Measurements from ENCODE around the gene TMEM167A. TPM values are rescaled to one million over a fixed set of nuclear protein-coding genes. Genes with fewer than 3 reads are reported as not detected.

The TMEM167A gene
- total and polyA plus RNA-seq, 8 donors = 75.3 to 127 (median 83.4) TPM

DNA sequence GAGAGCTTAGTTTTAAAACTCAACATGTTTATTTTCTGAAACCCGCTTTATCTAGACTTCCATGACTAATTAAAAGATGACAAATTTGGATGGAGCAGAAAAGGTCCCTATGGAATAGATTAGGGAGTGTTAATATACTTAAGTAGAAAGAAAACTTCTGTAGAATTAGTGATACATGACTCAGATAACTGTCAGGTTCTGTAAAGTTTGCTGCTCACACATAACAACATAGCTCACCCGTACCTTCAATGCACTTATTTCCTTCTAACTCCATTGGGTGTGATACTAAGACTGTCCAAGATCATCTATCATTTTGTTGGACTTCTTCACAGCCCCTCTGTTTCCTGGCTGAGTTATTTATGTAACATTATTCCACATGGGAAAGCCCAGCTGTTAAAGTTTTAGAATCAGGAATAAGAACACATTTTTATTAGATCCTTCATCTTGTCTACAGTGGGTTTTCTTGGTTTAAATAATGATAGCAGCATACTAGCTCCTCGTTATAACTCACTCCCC, 27.8 kb downstream of the TMEM167A start:
- H3K27me3 ChIP-seq = no peaks in the 10 kb centered on the region
- no peaks in the 10 kb centered on the region for H3K9me3 ChIP-seq
- H3K36me3 ChIP-seq = peaks cover 0 to 31% of the 10 kb centered on the region in 2 donors
- TF ChIP-seq, protein P1, sequence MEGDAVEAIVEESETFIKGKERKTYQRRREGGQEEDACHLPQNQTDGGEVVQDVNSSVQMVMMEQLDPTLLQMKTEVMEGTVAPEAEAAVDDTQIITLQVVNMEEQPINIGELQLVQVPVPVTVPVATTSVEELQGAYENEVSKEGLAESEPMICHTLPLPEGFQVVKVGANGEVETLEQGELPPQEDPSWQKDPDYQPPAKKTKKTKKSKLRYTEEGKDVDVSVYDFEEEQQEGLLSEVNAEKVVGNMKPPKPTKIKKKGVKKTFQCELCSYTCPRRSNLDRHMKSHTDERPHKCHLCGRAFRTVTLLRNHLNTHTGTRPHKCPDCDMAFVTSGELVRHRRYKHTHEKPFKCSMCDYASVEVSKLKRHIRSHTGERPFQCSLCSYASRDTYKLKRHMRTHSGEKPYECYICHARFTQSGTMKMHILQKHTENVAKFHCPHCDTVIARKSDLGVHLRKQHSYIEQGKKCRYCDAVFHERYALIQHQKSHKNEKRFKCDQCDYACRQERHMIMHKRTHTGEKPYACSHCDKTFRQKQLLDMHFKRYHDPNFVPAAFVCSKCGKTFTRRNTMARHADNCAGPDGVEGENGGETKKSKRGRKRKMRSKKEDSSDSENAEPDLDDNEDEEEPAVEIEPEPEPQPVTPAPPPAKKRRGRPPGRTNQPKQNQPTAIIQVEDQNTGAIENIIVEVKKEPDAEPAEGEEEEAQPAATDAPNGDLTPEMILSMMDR (IDR thresholded peaks at IDR 0.05) = no peak
- H3K27ac ChIP-seq = no peak overlapping the region
- ATAC-seq (no peak), DNase-seq (no peak)
- H3K4me1 ChIP-seq = no peaks in the 10 kb centered on the region
- intact Hi-C loops (cut with DNase I) = no loop called here
- H3K4me3 ChIP-seq = no peak overlapping the region

DNA sequence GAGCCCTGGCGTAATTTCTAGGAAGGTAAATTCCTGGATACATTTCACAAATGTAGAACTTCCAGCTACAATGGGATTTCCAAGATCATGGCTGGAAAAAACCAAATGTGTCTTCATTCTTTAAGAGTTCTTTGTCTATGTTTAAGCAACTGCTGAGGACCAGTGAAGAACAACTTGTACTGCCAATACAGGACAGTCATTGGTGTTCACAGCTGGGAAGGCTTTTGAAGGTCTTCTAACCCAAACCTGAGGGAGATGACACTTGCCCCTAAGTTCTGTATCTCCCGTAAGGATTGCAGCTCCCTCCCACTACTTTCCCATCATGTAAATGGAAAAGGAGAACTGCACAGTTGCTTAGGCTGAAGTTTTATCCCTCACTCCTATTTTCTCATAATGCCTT, 28.4 kb downstream of the TMEM167A start:
- H3K27me3 ChIP-seq = no peaks in the 10 kb centered on the region
- H3K4me1 ChIP-seq = no peaks in the 10 kb centered on the region
- no peak overlapping the region for H3K27ac ChIP-seq
- no peak for DNase-seq
- H3K4me3 ChIP-seq = no peak overlapping the region
- TF ChIP-seq, protein P1 (IDR thresholded peaks at IDR 0.05) = no peak
- peaks cover 0 to 31% of the 10 kb centered on the region in 2 donors for H3K36me3 ChIP-seq
- no peak for ATAC-seq
- intact Hi-C loops (cut with DNase I) = no loop called here
- H3K9me3 ChIP-seq = no peaks in the 10 kb centered on the region

DNA sequence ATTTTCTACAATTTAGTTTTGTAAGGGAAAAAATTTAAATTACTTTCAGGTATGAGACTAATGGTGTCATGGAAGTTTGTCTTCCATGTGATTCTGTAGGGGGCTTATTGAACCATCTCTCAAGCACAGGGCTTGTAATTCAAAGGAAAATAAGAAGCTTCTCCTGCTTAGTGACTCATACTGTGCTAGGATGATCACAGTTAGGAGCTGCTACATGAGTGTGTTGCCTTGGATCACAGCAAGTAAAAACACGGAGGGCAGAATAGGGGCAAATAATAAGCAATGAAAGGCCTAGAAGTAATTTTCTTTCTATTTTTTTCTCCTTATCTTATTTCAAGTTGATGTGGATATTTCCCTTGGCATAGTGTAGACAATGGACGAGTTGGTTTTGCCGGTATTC, 28.9 kb downstream of the TMEM167A start:
- Histone ChIP-seq H3K9me3 (no peaks in the 10 kb centered on the region), H3K4me1 (no peaks in the 10 kb centered on the region), H3K4me3 (no peak overlapping the region), H3K36me3 (peaks cover 0 to 29% of the 10 kb centered on the region in 2 donors), H3K27me3 (no peaks in the 10 kb centered on the region), H3K27ac (no peak overlapping the region)
- ATAC-seq = no peak
- intact Hi-C loops (cut with DNase I) = no loop called here
- TF ChIP-seq, protein P1 (IDR thresholded peaks at IDR 0.05) = no peak
- no peak for DNase-seq

DNA sequence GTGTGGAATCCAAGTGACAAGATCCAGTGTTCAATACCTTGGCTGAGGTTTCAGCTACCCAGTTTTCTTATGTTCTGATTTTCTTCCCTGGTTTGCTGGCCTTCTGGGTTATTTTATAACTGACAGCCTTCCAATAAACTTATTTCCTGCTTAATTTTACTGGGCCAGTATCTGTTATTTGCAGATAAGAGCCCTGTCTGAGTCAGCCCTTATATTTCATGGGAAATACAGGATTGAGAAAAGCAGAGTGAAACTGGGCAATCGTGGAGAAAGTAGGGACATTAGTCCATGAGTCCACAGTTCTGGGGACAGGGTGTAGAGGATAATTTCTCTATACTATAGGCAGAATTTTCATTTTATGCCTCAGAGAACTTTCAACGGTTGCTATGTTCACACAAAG, 32.3 kb downstream of the TMEM167A start:
- H3K4me1 ChIP-seq = no peaks in the 10 kb centered on the region
- H3K9me3 ChIP-seq = no peaks in the 10 kb centered on the region
- no peaks in the 10 kb centered on the region for H3K27me3 ChIP-seq
- intact Hi-C loops (cut with DNase I) = no loop called here
- H3K36me3 ChIP-seq = peaks cover 0 to 2% of the 10 kb centered on the region in 2 donors
- H3K27ac ChIP-seq = no peak overlapping the region
- ATAC-seq = no peak
- H3K4me3 ChIP-seq = no peak overlapping the region
- no peak for DNase-seq
- TF ChIP-seq, protein P1 (IDR thresholded peaks at IDR 0.05) = no peak

DNA sequence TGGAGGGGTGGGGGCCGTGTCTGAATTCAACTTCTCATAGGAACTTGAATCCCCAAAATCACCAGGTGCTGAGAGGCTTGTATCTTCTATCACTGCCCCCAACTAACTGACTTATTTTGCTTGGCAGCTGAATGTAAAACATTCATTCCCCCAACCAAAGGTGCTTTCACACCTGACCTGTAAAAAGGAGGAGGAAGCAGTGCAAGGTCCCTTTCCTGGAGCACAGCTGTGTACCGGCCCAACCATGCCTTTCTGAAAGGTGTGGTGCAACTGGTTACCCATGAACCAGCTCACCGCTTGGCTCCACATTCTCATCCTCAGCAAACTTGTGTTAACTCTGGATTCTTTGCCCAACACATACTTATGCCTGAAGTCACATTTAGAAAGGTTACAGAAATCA, 34.7 kb downstream of the TMEM167A start:
- intact Hi-C loops (cut with DNase I) = no loop called here
- Histone ChIP-seq H3K4me3 (no peak overlapping the region), H3K36me3 (no peaks in the 10 kb centered on the region), H3K9me3 (no peaks in the 10 kb centered on the region), H3K27me3 (no peaks in the 10 kb centered on the region), H3K27ac (no peak overlapping the region), H3K4me1 (no peaks in the 10 kb centered on the region)
- no peak for DNase-seq
- ATAC-seq = no peak
- TF ChIP-seq, protein P1 (IDR thresholded peaks at IDR 0.05) = no peak
